ENCODE measurements around the gene KPNA6. TPM values are rescaled to one million over a fixed set of nuclear protein-coding genes. Genes with fewer than 3 reads are reported as not detected.
A peak's percentile ranks its signal among the peaks of the same experiment; 100 is the strongest.

KPNA6 gene
- polyA plus RNA-seq, 1 of the 3 experiments (the other 2 are of a cell fraction) = 13.1 TPM

GRCh38 chr1:32100807-32101708, 6.8 kb upstream of the KPNA6 start:
- POLR2A ChIA-PET = no interaction called here
- Histone ChIP-seq H3F3A (replicated peaks; ENCODE audit: insufficient read depth) (peaks cover 22% of the 10 kb centered on the region), H2AFZ (ENCODE audit: low read depth) (no peak overlapping the region), H4K20me1 (ENCODE audit: insufficient read depth) (no peaks in the 10 kb centered on the region), H3K27me3 (ENCODE audit: insufficient read depth) (no peaks in the 10 kb centered on the region), H3K9ac (no peak overlapping the region), H3K9me2 (no peaks in the 10 kb centered on the region), H3K4me1 (ENCODE audit: control insufficient read depth in 1 of 2, insufficient read depth in 2 of 2, low read depth in 1 of 2, low read length in 1 of 2) (peaks cover 0 to 15% of the 10 kb centered on the region in 2 experiments; a peak in 2 of 4 replicates), H3K4me2 (peak overlapping the region; percentile 60; the same call in 1 of the 2 replicates), H3K79me2 (ENCODE audit: insufficient read depth) (no peaks in the 10 kb centered on the region; the same call in 1 of the 2 replicates), H3K9me3 (no peaks in the 10 kb centered on the region), H3K4me3 (ENCODE audit: low read depth in 2 of 2, low read length in 1 of 2) (no peak overlapping the region; a peak in 1 of 4 replicates), H3K36me3 (replicated peaks in 1 of 2; ENCODE audit: control insufficient read depth in 1 of 2, insufficient read depth in 2 of 2, low read length in 1 of 2) (peaks cover 6 to 22% of the 10 kb centered on the region in 2 experiments), H3K27ac (ENCODE audit: low read depth in 2 of 2, low read length in 1 of 2) (peak overlapping the region; percentile 50 to 73; a peak in 3 of 4 replicates)
- TF ChIP-seq FOXM1 (IDR thresholded peaks at IDR 0.05; ENCODE audit: low read depth) (peak; percentile 76; the same call in 1 of the 2 replicates), GATA2 (CRISPR knock-in tag; IDR thresholded peaks at IDR 0.05) (no peak), JUND (IDR thresholded peaks at IDR 0.05) (peak; percentile 85), RAD21 (IDR thresholded peaks at IDR 0.05; ENCODE audit: low read length) (no peak), IRF3 (IDR thresholded peaks at IDR 0.05; ENCODE audit: low read depth, low read length) (no peak), FOSL2 (IDR thresholded peaks at IDR 0.05; ENCODE audit: borderline replicate concordance, low read depth) (peak; percentile 66), SMC3 (IDR thresholded peaks at IDR 0.05; ENCODE audit: low read depth, low read length) (no peak), EZH2phosphoT487 (IDR thresholded peaks at IDR 0.05; ENCODE audit: borderline replicate concordance, low read depth) (no peak), EP300 (IDR thresholded peaks at IDR 0.05; ENCODE audit: borderline replicate concordance in 1 of 2, low read depth in 1 of 2, low read length in 1 of 2) (peak in 1 of 2 experiments; percentile 22; a peak in 1 of 4 replicates), SIN3A (IDR thresholded peaks at IDR 0.05; ENCODE audit: borderline replicate concordance, low read depth, low read length) (no peak), POLR2AphosphoS5 (IDR thresholded peaks at IDR 0.05; ENCODE audit: low read depth, low read length) (no peak), TAF1 (IDR thresholded peaks at IDR 0.05; ENCODE audit: borderline replicate concordance, low read depth, low read length) (no peak), PBX3 (IDR thresholded peaks at IDR 0.05) (no peak), GABPA (IDR thresholded peaks at IDR 0.05; ENCODE audit: low read depth) (no peak), RFX5 (IDR thresholded peaks at IDR 0.05; ENCODE audit: low read length) (no peak), FOXJ3 (CRISPR knock-in tag; IDR thresholded peaks at IDR 0.05) (no peak), MAX (IDR thresholded peaks at IDR 0.05; ENCODE audit: low read depth) (no peak), CTCF (IDR thresholded peaks at IDR 0.05) (no peak), NFIC (IDR thresholded peaks at IDR 0.05; ENCODE audit: borderline replicate concordance) (no peak), ZBTB33 (IDR thresholded peaks at IDR 0.05; ENCODE audit: borderline replicate concordance, low read depth) (no peak), YY1 (IDR thresholded peaks at IDR 0.05; ENCODE audit: low read depth) (no peak), MEF2A (IDR thresholded peaks at IDR 0.05; ENCODE audit: borderline replicate concordance, low read depth) (no peak)
- CTCF ChIA-PET = interaction anchor here (1.8 to 2.3 kb wide), 2 partner anchors 8 to 10 kb away, joined by 6 to 7 read pairs; no protein-coding TSS in a partner anchor
- 77% methylated on average over 9 of the region's 9 CpGs for WGBS (ENCODE audit: low lambda C conversion rate)
- DNase-seq = no peak
